HG03095 (cell line): Measurements from ENCODE around the gene P2RX2.

Experiments used
- ATAC-seq: cut with Tn5 transposase; IDR thresholded peaks from one replicate; pipeline ENCODE4 v1.9.1; 2021; ENCODE audit warnings: moderate library complexity; ENCODE audit not compliant: unreplicated experiment

Gene P2RX2

GRCh38 chr12:132658149-132658894, 39.7 kb downstream of the P2RX2 start:
- no peak for ATAC-seq

- no peak for ATAC-seq
These were observed 40.6 kb downstream of the P2RX2 start for GRCh38 chr12:132659146-132659545.

- ATAC-seq = no peak
These were observed 41.5 kb downstream of the P2RX2 start for GRCh38 chr12:132660052-132660451.

- no peak for ATAC-seq
These were observed 42.4 kb downstream of the P2RX2 start for GRCh38 chr12:132660996-132661395.

GRCh38 chr12:132661972-132662371, 43.4 kb downstream of the P2RX2 start:
- ATAC-seq = no peak

GRCh38 chr12:132662901-132663755, 44.6 kb downstream of the P2RX2 start:
- ATAC-seq = no peak

GRCh38 chr12:132664206-132665148, 45.9 kb downstream of the P2RX2 start:
- no peak for ATAC-seq

GRCh38 chr12:132665149-132665491, 46.5 kb downstream of the P2RX2 start:
- ATAC-seq = no peak

- ATAC-seq = no peak
These were observed 47.2 kb downstream of the P2RX2 start for GRCh38 chr12:132665794-132666193.

- ATAC-seq = no peak
These were observed 49.9 kb downstream of the P2RX2 start for GRCh38 chr12:132668191-132669088.

GRCh38 chr12:132669166-132669879, 50.7 kb downstream of the P2RX2 start:
- ATAC-seq = no peak
